ENCODE data around the gene TBC1D22A. TPM values are rescaled to one million over a fixed set of nuclear protein-coding genes. Genes with fewer than 3 reads are reported as not detected.

TBC1D22A gene
- total RNA-seq, 2 donors from 2014 or later, result 28.9 to 31.3 TPM

DNA sequence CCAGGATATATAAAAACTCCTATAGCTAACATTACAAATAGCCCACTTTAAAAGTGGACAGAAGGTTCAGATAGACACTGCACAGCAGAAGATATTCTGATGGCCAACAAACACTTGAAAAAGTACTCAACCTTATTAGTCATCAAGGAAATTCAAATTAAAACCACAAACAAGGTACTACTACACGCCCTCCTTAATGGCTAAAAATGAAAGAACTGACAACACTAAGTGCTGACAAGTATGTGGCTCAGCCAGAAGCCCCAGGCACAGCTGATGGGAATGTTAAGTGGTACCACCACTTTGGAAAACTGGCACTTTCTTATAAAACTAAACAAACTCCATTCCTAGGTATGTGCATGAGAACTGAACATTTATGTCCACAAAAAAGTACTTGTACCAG lies 320.1 kb downstream of the TBC1D22A start:
- Histone ChIP-seq H3K4me1 (ENCODE audit: control insufficient read depth in 1 of 2, low read depth in 2 of 2) (no peaks in the 10 kb centered on the region), H3K9me3 (peaks cover 4% of the 10 kb centered on the region), H3K27me3 (replicated peaks; ENCODE audit: insufficient read depth) (no peaks in the 10 kb centered on the region), H3K27ac (no peak overlapping the region), H3K4me3 (no peak overlapping the region), H3K36me3 (no peaks in the 10 kb centered on the region)
- DNase-seq (ENCODE audit: low spot score) (no peak), ATAC-seq (ENCODE audit: insufficient number of reproducible peaks, low FRiP score, low read depth) (no peak)
- TF ChIP-seq, protein P1, sequence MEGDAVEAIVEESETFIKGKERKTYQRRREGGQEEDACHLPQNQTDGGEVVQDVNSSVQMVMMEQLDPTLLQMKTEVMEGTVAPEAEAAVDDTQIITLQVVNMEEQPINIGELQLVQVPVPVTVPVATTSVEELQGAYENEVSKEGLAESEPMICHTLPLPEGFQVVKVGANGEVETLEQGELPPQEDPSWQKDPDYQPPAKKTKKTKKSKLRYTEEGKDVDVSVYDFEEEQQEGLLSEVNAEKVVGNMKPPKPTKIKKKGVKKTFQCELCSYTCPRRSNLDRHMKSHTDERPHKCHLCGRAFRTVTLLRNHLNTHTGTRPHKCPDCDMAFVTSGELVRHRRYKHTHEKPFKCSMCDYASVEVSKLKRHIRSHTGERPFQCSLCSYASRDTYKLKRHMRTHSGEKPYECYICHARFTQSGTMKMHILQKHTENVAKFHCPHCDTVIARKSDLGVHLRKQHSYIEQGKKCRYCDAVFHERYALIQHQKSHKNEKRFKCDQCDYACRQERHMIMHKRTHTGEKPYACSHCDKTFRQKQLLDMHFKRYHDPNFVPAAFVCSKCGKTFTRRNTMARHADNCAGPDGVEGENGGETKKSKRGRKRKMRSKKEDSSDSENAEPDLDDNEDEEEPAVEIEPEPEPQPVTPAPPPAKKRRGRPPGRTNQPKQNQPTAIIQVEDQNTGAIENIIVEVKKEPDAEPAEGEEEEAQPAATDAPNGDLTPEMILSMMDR (IDR thresholded peaks at IDR 0.05), result no peak

DNA sequence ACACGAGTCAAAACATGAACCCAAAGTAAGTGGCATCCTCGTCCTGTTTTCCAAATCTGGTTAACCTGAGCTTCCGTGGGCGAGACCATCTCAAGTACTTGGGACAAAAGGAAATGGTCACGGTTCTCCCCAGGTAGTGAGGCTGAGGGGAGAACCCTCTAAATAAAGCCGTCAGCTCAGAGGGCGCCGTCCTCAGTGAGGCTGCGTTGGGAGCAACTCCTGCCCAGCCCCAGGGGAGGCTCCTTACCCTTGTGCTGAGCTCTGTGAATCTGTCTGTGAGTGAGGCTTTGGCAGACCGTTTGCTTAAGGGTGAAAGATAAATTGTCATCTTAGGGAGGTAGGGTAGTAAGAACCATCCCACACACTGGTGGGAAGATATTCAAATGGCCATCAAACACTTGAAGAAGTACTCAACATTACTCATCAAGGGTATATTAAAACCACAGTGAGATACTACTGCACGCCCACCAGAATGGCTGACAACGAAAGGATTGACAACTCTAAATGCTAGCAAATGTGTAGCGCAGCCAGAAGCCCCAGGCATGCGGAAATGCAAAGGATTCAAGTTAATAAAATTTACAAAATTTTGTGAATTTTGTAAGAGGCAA lies 321.0 kb downstream of the TBC1D22A start:
- H3K9me3 ChIP-seq, result peaks cover 2% of the 10 kb centered on the region
- DNase-seq (ENCODE audit: low spot score), result no peak
- no peak overlapping the region for H3K27ac ChIP-seq
- TF ChIP-seq, protein P1 (IDR thresholded peaks at IDR 0.05), result no peak
- ATAC-seq (ENCODE audit: insufficient number of reproducible peaks, low FRiP score, low read depth), result no peak
- H3K27me3 ChIP-seq (replicated peaks; ENCODE audit: insufficient read depth), result no peaks in the 10 kb centered on the region
- H3K4me1 ChIP-seq (ENCODE audit: control insufficient read depth in 1 of 2, low read depth in 2 of 2), result no peaks in the 10 kb centered on the region
- no peak overlapping the region for H3K4me3 ChIP-seq
- H3K36me3 ChIP-seq, result no peaks in the 10 kb centered on the region

DNA sequence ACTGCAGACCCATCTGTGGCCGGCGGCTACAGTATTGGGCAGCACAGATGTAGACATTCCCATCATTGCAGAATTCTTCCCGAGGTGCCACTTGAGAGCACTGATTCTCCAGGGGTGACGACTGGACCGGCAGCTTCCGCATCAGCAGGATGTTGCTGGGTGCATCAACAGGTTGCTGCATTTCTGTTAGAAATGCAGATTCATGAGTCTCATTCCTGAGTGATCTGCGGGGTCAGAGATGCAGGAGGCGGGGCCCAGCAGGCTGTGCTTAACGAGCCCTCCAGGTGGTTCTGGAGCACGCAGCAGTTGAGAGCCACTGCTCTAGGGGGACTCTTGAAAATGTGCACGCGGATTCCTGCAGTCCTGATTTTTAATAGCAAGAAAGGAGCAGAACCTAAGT lies 321.8 kb downstream of the TBC1D22A start:
- no peaks in the 10 kb centered on the region for H3K27me3 ChIP-seq (replicated peaks; ENCODE audit: insufficient read depth)
- ATAC-seq (ENCODE audit: insufficient number of reproducible peaks, low FRiP score, low read depth) (no peak), DNase-seq (ENCODE audit: low spot score) (no peak)
- no peak overlapping the region for H3K4me3 ChIP-seq
- no peaks in the 10 kb centered on the region for H3K4me1 ChIP-seq (ENCODE audit: control insufficient read depth in 1 of 2, low read depth in 2 of 2)
- H3K9me3 ChIP-seq, result no peaks in the 10 kb centered on the region
- TF ChIP-seq, protein P1 (IDR thresholded peaks at IDR 0.05), result no peak
- no peak overlapping the region for H3K27ac ChIP-seq
- no peaks in the 10 kb centered on the region for H3K36me3 ChIP-seq

DNA sequence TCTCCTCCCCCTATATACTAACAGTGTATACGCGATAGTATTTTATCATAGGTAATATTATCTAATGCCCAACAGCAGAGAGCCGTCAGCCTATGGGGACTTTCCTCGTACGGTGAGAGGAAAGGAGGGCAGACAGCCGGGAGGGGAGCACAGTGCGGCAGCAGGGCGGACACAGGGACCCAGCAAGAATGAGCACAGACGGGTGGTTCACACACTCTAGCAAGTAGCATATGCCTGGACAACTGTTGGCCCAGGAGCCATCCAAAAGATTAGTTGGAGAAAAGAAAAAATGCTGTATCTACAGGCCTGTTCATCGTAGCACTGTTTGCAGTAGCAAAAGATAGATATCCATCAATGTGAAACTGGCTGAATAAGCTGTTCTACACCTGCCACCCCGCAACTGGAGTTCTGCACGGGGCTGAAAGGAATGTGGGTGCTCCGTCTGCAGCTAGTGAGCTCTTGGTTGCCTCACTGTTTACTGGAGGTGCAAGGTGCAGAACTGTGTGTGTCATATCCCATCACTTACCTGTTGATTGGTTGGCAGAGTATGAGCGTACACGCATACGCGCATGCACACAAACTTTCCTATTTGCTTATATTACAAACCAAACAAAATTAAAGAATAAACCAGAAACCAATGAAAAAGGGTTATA lies 324.3 kb downstream of the TBC1D22A start:
- TF ChIP-seq, protein P1 (IDR thresholded peaks at IDR 0.05), result no peak
- Histone ChIP-seq H3K27ac (no peak overlapping the region), H3K4me3 (no peak overlapping the region), H3K9me3 (no peaks in the 10 kb centered on the region), H3K4me1 (ENCODE audit: control insufficient read depth in 1 of 2, low read depth in 2 of 2) (no peaks in the 10 kb centered on the region), H3K36me3 (no peaks in the 10 kb centered on the region), H3K27me3 (replicated peaks; ENCODE audit: insufficient read depth) (no peaks in the 10 kb centered on the region)
- ATAC-seq (ENCODE audit: insufficient number of reproducible peaks, low FRiP score, low read depth) (no peak), DNase-seq (ENCODE audit: low spot score) (no peak)

DNA sequence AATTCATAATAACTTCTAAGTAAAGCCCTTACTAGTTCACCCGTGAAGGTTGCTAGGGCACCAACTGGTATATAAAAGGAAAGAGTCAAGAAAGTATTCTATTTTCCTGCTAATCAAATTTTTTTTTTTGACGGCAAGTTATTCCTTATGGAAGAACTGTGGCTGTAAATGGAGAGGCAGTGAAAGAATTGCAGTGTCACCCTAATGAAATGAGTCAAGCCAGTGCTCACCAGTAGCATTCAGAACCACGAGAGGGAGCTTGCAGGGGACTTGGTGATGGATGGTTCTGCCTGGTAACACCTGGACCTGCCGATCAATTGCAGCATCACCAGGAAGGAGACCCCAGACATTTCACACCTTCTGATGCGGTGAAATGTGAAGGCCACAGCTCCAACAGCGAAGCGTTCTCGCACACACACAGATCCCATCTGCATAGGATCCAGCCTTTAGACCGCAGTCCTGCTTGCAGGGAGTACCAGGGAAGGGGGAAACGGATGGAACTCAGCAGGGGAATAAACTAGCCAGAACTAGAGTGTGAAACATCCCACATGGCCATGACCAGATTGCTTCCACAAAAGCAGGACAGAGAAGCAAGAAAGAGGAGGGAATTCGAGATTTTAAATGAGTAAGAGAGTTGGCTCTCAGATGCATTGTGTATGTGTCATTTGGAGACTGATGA lies 326.2 kb downstream of the TBC1D22A start:
- H3K9me3 ChIP-seq, result no peaks in the 10 kb centered on the region
- TF ChIP-seq, protein P1 (IDR thresholded peaks at IDR 0.05), result no peak
- no peak for ATAC-seq (ENCODE audit: insufficient number of reproducible peaks, low FRiP score, low read depth)
- H3K27me3 ChIP-seq (replicated peaks; ENCODE audit: insufficient read depth), result no peaks in the 10 kb centered on the region
- H3K27ac ChIP-seq, result no peak overlapping the region
- no peaks in the 10 kb centered on the region for H3K36me3 ChIP-seq
- no peak overlapping the region for H3K4me3 ChIP-seq
- no peak for DNase-seq (ENCODE audit: low spot score)
- H3K4me1 ChIP-seq (ENCODE audit: control insufficient read depth in 1 of 2, low read depth in 2 of 2), result no peaks in the 10 kb centered on the region
